Keratinocyte (primary cell): ENCODE measurements around the gene LPAR5. TPM values are rescaled to one million over a fixed set of nuclear protein-coding genes. Genes with fewer than 3 reads are reported as not detected.
A peak's percentile ranks its signal among the peaks of the same experiment; 100 is the strongest.

Source experiments
- DNase-seq: peaks from one replicate; pipeline ENCODE4 v3.0.0-alpha.2; 2011; ENCODE audit warnings: low read depth, missing footprints, low spot score
- FAIRE-seq: peaks from 2 replicates; lab custom pipeline; 2011; peaks lifted over from hg19 to GRCh38; lab: Jason Lieb, UNC
- H2AFZ ChIP-seq: 2 replicates; pipeline ENCODE4 v1.6.0; 2012; ENCODE audit warnings: low read length, control low read depth, inconsistent platforms; ENCODE audit not compliant: control insufficient read depth
- H3K27ac ChIP-seq: 2 replicates; pipeline ENCODE4 v1.5.1; 2011; ENCODE audit warnings: low read length; ENCODE audit not compliant: control insufficient read depth, insufficient read depth
- H3K27me3 ChIP-seq: 3 replicates; pipeline ENCODE4 v1.6.0; 2011; ENCODE audit warnings: low read length; ENCODE audit not compliant: control insufficient read depth, insufficient read depth; ENCODE audit errors: extremely low read depth
- H3K36me3 ChIP-seq, 2 experiments: 2 replicates in 1 of 2; 3 replicates in 1 of 2; pipeline ENCODE4 v1.5.1; 2011; ENCODE audit warnings: low read length in 2 of 2, mild to moderate bottlenecking in 1 of 2; ENCODE audit not compliant: control insufficient read depth in 2 of 2, insufficient read depth in 2 of 2; ENCODE audit errors: extremely low read depth in 1 of 2
- H3K4me1 ChIP-seq: 3 replicates; pipeline ENCODE4 v1.5.1; 2011; ENCODE audit warnings: low read length; ENCODE audit not compliant: control insufficient read depth, insufficient read depth; ENCODE audit errors: extremely low read depth
- H3K4me2 ChIP-seq: 3 replicates; pipeline ENCODE4 v1.6.0; 2011; ENCODE audit warnings: low read depth, low read length; ENCODE audit not compliant: control insufficient read depth, insufficient read depth; ENCODE audit errors: extremely low read depth
- H3K4me3 ChIP-seq, 3 experiments: fragments of 200-600 bp in 1 of 3; sonication (generic) in 1 of 3; 2 replicates in 2 of 3; 3 replicates in 1 of 3; pipeline ENCODE4 v1.5.1; 2011 to 2016; ENCODE audit warnings: low read length in 3 of 3, mild to moderate bottlenecking in 3 of 3, control low read depth in 2 of 3, inconsistent platforms in 1 of 3, low read depth in 1 of 3, mixed read lengths in 1 of 3, mixed run types in 1 of 3, moderate library complexity in 1 of 3; ENCODE audit not compliant: control insufficient read depth in 2 of 3, insufficient read depth in 2 of 3; ENCODE audit errors: extremely low read depth in 1 of 3
- H3K79me2 ChIP-seq: 2 replicates; pipeline ENCODE4 v1.6.0; 2012; ENCODE audit warnings: low read length; ENCODE audit not compliant: control insufficient read depth, insufficient read depth
- H3K9ac ChIP-seq: 3 replicates; pipeline ENCODE4 v1.6.0; 2011; ENCODE audit warnings: low read length; ENCODE audit not compliant: control insufficient read depth, insufficient read depth; ENCODE audit errors: extremely low read depth
- H3K9me1 ChIP-seq: 3 replicates; pipeline ENCODE4 v1.6.0; 2011; ENCODE audit warnings: low read length; ENCODE audit not compliant: control insufficient read depth, insufficient read depth; ENCODE audit errors: extremely low read depth
- H3K9me3 ChIP-seq: 2 replicates; pipeline ENCODE4 v1.5.1; 2012; ENCODE audit warnings: low read depth, low read length; ENCODE audit not compliant: control insufficient read depth
- H4K20me1 ChIP-seq: 3 replicates; pipeline ENCODE4 v1.6.0; 2011; ENCODE audit warnings: low read length; ENCODE audit not compliant: control insufficient read depth, insufficient read depth; ENCODE audit errors: extremely low read depth
- CTCF ChIP-seq, 3 experiments: IDR thresholded peaks in 1 of 3; conservative IDR thresholded peaks in 1 of 3; optimal IDR thresholded peaks in 1 of 3; 2 replicates in 2 of 3; 3 replicates in 1 of 3; pipeline versions ENCODE3 to v1.5.1; 2011; ENCODE audit warnings: low read length in 3 of 3, mild to moderate bottlenecking in 3 of 3, moderate library complexity in 2 of 3, control low read depth in 1 of 3, inconsistent platforms in 1 of 3; ENCODE audit not compliant: insufficient read depth in 2 of 3; ENCODE audit errors: extremely low read depth in 1 of 3
- EZH2 ChIP-seq: IDR thresholded peaks from one replicate; pipeline ENCODE4 v1.6.1; 2012; ENCODE audit warnings: inconsistent platforms, mild to moderate bottlenecking, low read length, moderate library complexity
- dilution Hi-C: fragments of 300-500 bp; cut with MboI; formaldehyde crosslinking; loops from one replicate; pipeline ENCODE4 v1.7.0; 2020; ENCODE audit warnings: low sequenced_read_pairs; ENCODE audit not compliant: extremely low pct_ligation_motif_present
- polyA plus RNA-seq, 5 experiments: library from polyadenylated mRNA; depleted of rRNA in 3 of 5; stranded (reverse) in 3 of 5; stranded (forward) in 1 of 5; unstranded in 1 of 5; fragments of >200 nt; gene quantifications; 1 replicate in 1 of 5; 2 replicates in 3 of 5; 3 replicates in 1 of 5; pipeline versions ENCODE4 v1.2.1 to v1.2.3, GENCODE V29; 2011 to 2012; ENCODE audit warnings: missing spikeins in 2 of 5, low read depth in 1 of 5, low replicate concordance in 1 of 5

LPAR5 gene
- polyA plus RNA-seq, 1 donor (not counting 4 experiments of a cell fraction or from before 2014, with no cell fraction given) = 8.3 TPM

DNA sequence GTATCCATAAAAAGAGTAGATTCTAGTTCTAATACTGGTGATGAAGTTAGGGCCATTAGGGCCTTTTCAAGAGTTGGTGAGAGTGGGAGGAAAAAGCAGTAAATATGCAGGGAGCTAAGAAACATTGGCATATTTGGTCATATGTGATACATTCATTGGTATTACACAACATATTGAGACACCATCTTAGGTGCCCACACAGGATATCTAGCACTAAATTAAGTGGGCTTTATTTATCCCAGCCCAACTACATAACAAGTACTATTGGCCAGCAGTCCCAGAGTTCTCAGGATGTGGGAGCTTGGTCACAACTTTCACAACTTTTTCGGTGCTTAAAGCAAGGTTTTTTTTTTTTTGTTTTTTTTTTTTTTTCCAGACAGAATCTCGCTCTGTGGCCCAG is 29.1 kb upstream of the LPAR5 start:
- no peaks in the 10 kb centered on the region for H3K9me1 ChIP-seq
- peaks cover 12 to 17% of the 10 kb centered on the region in 2 experiments for H3K36me3 ChIP-seq
- H3K27ac ChIP-seq = no peak overlapping the region
- H3K9me3 ChIP-seq = no peaks in the 10 kb centered on the region
- H3K4me1 ChIP-seq = peaks cover 10% of the 10 kb centered on the region
- H3K4me3 ChIP-seq = no peak overlapping the region
- no peak overlapping the region for H3K4me2 ChIP-seq
- H3K9ac ChIP-seq = no peak overlapping the region
- TF ChIP-seq CTCF (optimal IDR thresholded peaks at IDR 0.05 in 1 of 3, IDR thresholded peaks at IDR 0.05 in 1 of 3, conservative IDR thresholded peaks at IDR 0.05 in 1 of 3; ENCODE audit: extremely low read depth in 1 of 3, insufficient read depth in 2 of 3, low read length in 3 of 3) (no peak), EZH2 (no peak)
- H3K79me2 ChIP-seq = peaks cover 9% of the 10 kb centered on the region
- no peak overlapping the region for H2AFZ ChIP-seq
- no peaks in the 10 kb centered on the region for H3K27me3 ChIP-seq
- DNase-seq = no peak
- no peaks in the 10 kb centered on the region for H4K20me1 ChIP-seq
- dilution Hi-C loops = no loop called here
- FAIRE-seq = no peak

DNA sequence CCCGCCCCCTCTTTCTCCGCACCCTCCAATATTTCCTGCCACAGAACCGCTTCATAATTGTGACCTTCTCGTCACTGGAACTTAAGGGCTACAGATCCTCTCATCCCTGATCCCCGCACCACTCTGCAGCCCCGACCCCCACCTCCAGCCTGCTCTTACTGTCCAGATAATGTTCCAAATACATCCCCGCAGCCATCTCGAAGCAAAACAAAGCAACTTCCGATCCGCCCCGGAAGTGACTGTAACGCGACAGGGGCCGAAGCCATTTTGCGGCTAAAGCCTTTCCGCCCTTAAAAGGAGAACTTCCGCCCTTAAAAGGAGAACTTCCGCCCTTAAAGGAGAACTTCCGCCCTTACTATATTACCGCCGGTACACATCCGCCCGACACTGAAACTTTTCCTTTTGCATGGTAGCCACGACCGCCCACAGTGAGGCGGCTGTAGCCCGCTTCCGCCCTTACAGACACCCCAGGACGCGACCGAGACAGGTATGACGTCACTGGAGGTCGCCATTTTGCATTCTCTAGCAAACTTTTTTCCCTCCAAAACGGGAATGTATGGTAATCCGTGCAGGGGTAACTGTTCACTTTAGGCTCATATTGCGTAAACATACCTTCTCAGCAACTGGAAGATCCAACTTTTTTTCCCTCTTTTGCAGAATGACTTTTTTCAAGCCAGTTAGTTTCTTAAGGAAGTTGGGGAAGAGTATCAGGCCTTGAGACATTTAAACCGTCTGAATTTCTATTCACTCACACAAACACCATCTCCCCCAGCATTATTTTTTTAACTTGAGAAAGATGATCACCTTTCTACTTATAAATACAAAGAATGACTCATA is 27.4 kb upstream of the LPAR5 start, which contains the start of gene ING4:
TSS of gene ING4 (minus strand) at position 214 of the 837 bp plus-strand sequence. CDS start at position 196, 18 bp downstream.
- Histone ChIP-seq H3K4me1 (peaks cover 10% of the 10 kb centered on the region), H4K20me1 (no peaks in the 10 kb centered on the region), H3K27ac (peak within 1 kb of the TSS; percentile 87), H3K9me3 (no peaks in the 10 kb centered on the region), H3K27me3 (no peaks in the 10 kb centered on the region), H3K79me2 (peaks cover 9% of the 10 kb centered on the region), H2AFZ (peak within 1 kb of the TSS; percentile 97), H3K9ac (peak within 1 kb of the TSS; percentile 89), H3K4me2 (peak within 1 kb of the TSS; percentile 97), H3K36me3 (peaks cover 8 to 12% of the 10 kb centered on the region in 2 experiments), H3K4me3 (peak within 1 kb of the TSS; percentile 64 to 96 (median 94)), H3K9me1 (no peaks in the 10 kb centered on the region)
- DNase-seq (peak; percentile 95), FAIRE-seq (peak; percentile 84)
- TF ChIP-seq EZH2 (no peak), CTCF (optimal IDR thresholded peaks at IDR 0.05 in 1 of 3, IDR thresholded peaks at IDR 0.05 in 1 of 3, conservative IDR thresholded peaks at IDR 0.05 in 1 of 3; ENCODE audit: extremely low read depth in 1 of 3, insufficient read depth in 2 of 3, low read length in 3 of 3) (no peak)
- dilution Hi-C loops = no loop called here
